Testis (tissue), 2 donors: ENCODE results near the gene BPIFB4.
"Not testable (repeated sequence)": the region's sequence is repeated elsewhere in the genome, so short reads cannot be mapped to it uniquely, and the experiment has no call there.

Experiments used
- POLR2A ChIP-seq: fragments of 450-650 bp; IDR thresholded peaks from one replicate; pipeline ENCODE4 v1.6.1; 2017; ENCODE audit warnings: antibody characterized with exemption, mild to moderate bottlenecking, moderate library complexity
- TF ChIP-seq, protein P1 (sequence below), 3 experiments: fragments of 450-650 bp in 2 of 3; fragments of 200-600 bp in 1 of 3; sonication (generic) in 1 of 3; IDR thresholded peaks; one replicate each; pipeline ENCODE4 v1.5.1; 2016 to 2019; ENCODE audit warnings: antibody characterized with exemption in 3 of 3, mild to moderate bottlenecking in 2 of 3, moderate library complexity in 1 of 3

DNA sequence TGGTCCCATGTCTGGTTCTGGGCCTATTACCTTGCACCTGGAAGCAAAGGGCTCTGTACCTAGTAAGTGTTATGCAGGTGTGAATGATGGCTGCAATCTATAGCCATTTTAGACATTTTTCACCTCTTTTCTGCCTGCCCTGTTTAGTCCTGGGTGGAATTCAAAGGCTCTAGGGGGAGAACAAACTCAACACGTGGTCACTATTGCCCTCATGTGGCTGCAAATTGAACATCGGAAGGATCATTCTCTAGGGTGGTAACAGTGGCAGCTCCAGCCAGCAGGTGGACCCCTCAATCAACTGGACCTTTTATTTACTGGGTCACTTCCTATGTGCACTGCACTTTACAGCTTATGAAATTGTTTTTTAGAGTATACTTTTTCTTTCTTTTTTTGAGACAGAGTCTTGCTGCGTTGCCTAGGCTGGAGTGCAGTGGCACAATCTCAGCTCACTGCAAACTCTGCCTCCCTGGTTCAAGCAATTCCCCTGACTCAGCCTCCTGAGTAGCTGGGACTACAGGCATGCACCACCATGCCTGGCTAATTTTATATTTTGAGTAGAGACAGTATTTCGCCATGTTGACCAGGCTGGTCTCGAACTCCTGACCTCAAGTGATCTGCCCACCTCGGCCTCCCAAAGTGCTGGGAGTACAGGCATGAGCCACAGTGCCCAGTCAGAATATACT lies 16.6 kb downstream of the BPIFB4 start:
- TF ChIP-seq, protein P1, sequence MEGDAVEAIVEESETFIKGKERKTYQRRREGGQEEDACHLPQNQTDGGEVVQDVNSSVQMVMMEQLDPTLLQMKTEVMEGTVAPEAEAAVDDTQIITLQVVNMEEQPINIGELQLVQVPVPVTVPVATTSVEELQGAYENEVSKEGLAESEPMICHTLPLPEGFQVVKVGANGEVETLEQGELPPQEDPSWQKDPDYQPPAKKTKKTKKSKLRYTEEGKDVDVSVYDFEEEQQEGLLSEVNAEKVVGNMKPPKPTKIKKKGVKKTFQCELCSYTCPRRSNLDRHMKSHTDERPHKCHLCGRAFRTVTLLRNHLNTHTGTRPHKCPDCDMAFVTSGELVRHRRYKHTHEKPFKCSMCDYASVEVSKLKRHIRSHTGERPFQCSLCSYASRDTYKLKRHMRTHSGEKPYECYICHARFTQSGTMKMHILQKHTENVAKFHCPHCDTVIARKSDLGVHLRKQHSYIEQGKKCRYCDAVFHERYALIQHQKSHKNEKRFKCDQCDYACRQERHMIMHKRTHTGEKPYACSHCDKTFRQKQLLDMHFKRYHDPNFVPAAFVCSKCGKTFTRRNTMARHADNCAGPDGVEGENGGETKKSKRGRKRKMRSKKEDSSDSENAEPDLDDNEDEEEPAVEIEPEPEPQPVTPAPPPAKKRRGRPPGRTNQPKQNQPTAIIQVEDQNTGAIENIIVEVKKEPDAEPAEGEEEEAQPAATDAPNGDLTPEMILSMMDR (IDR thresholded peaks at IDR 0.05): peak; percentile 57 to 73 (median 72)
- TF ChIP-seq POLR2A: not testable (repeated sequence)
